ENCODE results near the gene NR1H4. TPM values are rescaled to one million over a fixed set of nuclear protein-coding genes. Genes with fewer than 3 reads are reported as not detected.

NR1H4 gene
- total and polyA plus RNA-seq, 2 of the 13 experiments (the other 11 are each of a cell fraction or from before 2014, with no cell fraction given): 27.3 to 114 TPM

DNA sequence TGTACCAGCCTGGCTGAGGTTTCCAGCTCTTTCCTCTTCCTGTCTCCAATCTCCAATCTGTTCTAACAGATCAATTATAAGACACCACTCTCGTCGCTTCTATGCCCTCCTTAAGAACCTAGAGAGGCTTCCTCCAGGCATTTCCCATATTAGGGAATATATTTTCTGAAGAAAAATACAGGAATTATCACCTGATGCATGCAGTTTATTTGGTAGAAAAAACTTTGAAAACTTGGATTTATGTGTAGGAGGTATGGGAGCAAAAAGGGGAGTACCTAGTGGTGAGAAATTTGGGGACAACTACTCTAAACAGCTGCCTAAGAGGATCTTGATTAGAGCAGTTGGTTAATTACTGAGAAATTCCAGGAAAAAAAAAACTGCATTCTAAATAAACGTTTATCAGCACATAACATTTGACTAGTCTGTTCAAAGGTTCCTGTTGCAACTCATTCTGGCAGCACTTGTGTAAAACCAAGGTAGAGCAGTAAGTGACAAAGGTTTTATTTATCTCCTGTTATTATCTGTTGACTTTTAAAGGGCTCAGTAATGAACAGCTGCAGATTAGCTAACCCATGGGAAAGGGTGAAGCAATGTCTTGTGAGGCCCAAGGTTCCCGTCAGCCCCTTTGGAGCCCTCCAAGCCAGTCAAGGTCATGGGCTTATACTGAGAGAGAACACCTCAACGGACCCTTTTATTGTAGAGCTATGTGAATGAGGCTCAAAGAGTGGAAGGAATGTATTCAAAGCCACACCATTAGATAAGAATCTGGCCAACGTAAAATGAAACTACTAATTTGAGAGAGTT, 36.4 kb upstream of the NR1H4 start (continued):
- TF ChIP-seq HCFC1 (IDR thresholded peaks at IDR 0.05; ENCODE audit: low read depth, low read length) (no peak), ZNF747 (CRISPR knock-in tag; IDR thresholded peaks at IDR 0.05; ENCODE audit: borderline replicate concordance) (peak; percentile 30; the same call in 1 of the 2 replicates), MBNL3 (CRISPR knock-in tag; conservative IDR thresholded peaks at IDR 0.05) (no peak), ZNF121 (CRISPR knock-in tag; IDR thresholded peaks at IDR 0.05) (peak; percentile 49; the same call in 1 of the 2 replicates), ZNF768 (CRISPR knock-in tag; IDR thresholded peaks at IDR 0.05) (no peak), PCBP2 (optimal IDR thresholded peaks at IDR 0.05; ENCODE audit: low read depth, low read length, poor library complexity, severe bottlenecking) (no peak), ZNF569 (CRISPR knock-in tag; IDR thresholded peaks at IDR 0.05; ENCODE audit: borderline replicate concordance) (peak; percentile 42; the same call in 1 of the 2 replicates), ELF4 (CRISPR knock-in tag; IDR thresholded peaks at IDR 0.05; ENCODE audit: borderline replicate concordance) (no peak), MLLT10 (CRISPR knock-in tag; IDR thresholded peaks at IDR 0.05) (no peak), ZNF83 (CRISPR knock-in tag; IDR thresholded peaks at IDR 0.05; ENCODE audit: borderline replicate concordance) (no peak), KLF12 (CRISPR knock-in tag; IDR thresholded peaks at IDR 0.05; ENCODE audit: borderline replicate concordance) (peak; percentile 64; the same call in 1 of the 2 replicates), ZNF10 (CRISPR knock-in tag; IDR thresholded peaks at IDR 0.05; ENCODE audit: borderline replicate concordance, low read depth) (no peak), RAD21 (CRISPR knock-in tag; IDR thresholded peaks at IDR 0.05) (peak; percentile 25; the same call in 1 of the 2 replicates), ZNF605 (CRISPR knock-in tag; IDR thresholded peaks at IDR 0.05) (0 out of 2 replicates have a peak, but pooled peaks have one; percentile 42), CBX2 (IDR thresholded peaks at IDR 0.05; ENCODE audit: low read depth, low read length) (no peak), CBX2 (CRISPR knock-in tag; IDR thresholded peaks at IDR 0.05; ENCODE audit: low read depth) (no peak)
- TF ChIP-seq, protein P1, sequence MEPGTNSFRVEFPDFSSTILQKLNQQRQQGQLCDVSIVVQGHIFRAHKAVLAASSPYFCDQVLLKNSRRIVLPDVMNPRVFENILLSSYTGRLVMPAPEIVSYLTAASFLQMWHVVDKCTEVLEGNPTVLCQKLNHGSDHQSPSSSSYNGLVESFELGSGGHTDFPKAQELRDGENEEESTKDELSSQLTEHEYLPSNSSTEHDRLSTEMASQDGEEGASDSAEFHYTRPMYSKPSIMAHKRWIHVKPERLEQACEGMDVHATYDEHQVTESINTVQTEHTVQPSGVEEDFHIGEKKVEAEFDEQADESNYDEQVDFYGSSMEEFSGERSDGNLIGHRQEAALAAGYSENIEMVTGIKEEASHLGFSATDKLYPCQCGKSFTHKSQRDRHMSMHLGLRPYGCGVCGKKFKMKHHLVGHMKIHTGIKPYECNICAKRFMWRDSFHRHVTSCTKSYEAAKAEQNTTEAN (CRISPR knock-in tag; conservative IDR thresholded peaks at IDR 0.05): peak; percentile 80
- TF ChIP-seq, protein P2, sequence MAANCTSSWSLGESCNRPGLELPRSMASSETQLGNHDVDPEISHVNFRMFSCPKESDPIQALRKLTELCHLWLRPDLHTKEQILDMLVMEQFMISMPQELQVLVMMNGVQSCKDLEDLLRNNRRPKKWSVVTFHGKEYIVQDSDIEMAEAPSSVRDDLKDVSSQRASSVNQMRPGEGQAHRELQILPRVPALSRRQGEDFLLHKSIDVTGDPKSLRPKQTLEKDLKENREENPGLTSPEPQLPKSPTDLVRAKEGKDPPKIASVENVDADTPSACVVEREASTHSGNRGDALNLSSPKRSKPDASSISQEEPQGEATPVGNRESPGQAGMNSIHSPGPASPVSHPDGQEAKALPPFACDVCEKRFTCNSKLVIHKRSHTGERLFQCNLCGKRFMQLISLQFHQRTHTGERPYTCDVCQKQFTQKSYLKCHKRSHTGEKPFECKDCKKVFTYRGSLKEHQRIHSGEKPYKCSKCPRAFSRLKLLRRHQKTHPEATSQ (CRISPR knock-in tag; IDR thresholded peaks at IDR 0.05; ENCODE audit: borderline replicate concordance): peak; percentile 88; the same call in 1 of the 2 replicates
- TF ChIP-seq, protein P3, sequence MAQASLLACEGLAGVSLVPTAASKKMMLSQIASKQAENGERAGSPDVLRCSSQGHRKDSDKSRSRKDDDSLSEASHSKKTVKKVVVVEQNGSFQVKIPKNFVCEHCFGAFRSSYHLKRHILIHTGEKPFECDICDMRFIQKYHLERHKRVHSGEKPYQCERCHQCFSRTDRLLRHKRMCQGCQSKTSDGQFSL (CRISPR knock-in tag; IDR thresholded peaks at IDR 0.05): no peak
- TF ChIP-seq, protein P4, sequence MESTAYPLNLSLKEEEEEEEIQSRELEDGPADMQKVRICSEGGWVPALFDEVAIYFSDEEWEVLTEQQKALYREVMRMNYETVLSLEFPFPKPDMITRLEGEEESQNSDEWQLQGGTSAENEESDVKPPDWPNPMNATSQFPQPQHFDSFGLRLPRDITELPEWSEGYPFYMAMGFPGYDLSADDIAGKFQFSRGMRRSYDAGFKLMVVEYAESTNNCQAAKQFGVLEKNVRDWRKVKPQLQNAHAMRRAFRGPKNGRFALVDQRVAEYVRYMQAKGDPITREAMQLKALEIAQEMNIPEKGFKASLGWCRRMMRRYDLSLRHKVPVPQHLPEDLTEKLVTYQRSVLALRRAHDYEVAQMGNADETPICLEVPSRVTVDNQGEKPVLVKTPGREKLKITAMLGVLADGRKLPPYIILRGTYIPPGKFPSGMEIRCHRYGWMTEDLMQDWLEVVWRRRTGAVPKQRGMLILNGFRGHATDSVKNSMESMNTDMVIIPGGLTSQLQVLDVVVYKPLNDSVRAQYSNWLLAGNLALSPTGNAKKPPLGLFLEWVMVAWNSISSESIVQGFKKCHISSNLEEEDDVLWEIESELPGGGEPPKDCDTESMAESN (CRISPR knock-in tag; conservative IDR thresholded peaks at IDR 0.05): peak; percentile 80
- TF ChIP-seq, protein P5, sequence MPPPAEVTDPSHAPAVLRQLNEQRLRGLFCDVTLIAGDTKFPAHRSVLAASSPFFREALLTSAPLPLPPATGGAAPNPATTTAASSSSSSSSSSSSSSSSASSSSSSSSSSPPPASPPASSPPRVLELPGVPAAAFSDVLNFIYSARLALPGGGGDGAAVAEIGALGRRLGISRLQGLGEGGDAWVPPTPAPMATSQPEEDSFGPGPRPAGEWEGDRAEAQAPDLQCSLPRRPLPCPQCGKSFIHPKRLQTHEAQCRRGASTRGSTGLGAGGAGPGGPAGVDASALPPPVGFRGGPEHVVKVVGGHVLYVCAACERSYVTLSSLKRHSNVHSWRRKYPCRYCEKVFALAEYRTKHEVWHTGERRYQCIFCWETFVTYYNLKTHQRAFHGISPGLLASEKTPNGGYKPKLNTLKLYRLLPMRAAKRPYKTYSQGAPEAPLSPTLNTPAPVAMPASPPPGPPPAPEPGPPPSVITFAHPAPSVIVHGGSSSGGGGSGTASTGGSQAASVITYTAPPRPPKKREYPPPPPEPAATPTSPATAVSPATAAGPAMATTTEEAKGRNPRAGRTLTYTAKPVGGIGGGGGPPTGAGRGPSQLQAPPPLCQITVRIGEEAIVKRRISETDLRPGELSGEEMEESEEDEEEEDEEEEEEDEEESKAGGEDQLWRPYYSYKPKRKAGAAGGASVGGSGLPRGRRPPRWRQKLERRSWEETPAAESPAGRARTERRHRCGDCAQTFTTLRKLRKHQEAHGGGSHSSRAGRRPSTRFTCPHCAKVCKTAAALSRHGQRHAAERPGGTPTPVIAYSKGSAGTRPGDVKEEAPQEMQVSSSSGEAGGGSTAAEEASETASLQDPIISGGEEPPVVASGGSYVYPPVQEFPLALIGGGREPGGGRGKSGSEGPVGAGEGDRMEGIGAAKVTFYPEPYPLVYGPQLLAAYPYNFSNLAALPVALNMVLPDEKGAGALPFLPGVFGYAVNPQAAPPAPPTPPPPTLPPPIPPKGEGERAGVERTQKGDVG (CRISPR knock-in tag; IDR thresholded peaks at IDR 0.05; ENCODE audit: borderline replicate concordance): peak; percentile 64; the same call in 1 of the 2 replicates
